ENCODE data around the gene LDLRAD3.

LDLRAD3 gene

GRCh38 chr11:36148701-36149100, 204.8 kb downstream of the LDLRAD3 start:
- DNase-seq = no peak

DNA sequence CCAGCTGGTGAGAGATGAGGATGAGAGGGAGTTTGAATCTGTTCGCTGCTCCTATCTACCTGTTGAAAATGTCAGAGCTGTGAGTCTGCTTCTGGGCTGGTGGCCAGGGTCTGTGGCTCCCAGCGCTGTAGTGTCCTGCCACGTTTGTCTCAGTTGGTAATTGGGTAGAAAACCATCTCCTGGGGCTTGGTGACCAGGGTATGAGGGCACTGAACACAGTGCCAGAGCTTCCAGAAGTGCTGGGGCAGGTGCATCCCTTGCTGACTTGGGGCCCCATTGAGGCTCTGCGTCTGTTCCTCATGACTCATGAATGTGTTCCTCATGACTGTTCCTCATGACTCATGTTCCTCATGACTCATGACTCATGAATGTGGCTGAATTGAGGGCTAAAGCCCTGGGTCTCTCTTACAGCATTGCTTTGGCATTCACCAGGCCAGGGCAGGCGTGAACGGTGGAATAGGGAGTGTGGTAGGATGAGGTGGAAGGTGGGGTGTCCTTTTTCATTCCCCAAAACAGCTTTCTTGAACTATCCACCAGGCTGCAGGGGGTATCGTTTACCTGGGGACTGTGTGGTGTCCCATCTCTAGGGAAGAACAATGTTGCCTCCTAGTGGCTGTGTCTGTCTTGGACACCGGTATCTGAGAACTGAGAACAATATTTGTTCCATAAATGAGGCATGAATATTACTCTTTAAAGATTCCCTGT, 205.8 kb downstream of the LDLRAD3 start:
- peak; percentile 96 for DNase-seq

DNA sequence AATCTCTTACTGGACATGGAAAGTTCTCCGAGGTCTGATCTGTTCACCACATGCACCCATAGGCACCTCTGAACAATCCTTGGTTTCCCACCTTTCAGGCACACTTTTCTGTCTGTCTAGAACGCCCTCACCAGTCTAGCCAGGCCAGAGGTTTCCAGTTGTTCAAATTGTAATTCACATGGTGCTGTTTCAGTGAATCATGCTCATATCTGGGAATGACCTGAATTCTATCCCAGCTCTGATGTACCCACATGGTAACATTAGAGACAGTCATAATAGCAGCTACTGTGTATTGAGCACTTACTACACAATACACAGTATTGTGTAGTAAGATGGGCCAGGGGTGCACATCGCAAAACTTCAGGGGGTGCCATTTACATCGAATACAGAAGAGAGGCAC, 207.1 kb downstream of the LDLRAD3 start:
- DNase-seq = no peak

DNA sequence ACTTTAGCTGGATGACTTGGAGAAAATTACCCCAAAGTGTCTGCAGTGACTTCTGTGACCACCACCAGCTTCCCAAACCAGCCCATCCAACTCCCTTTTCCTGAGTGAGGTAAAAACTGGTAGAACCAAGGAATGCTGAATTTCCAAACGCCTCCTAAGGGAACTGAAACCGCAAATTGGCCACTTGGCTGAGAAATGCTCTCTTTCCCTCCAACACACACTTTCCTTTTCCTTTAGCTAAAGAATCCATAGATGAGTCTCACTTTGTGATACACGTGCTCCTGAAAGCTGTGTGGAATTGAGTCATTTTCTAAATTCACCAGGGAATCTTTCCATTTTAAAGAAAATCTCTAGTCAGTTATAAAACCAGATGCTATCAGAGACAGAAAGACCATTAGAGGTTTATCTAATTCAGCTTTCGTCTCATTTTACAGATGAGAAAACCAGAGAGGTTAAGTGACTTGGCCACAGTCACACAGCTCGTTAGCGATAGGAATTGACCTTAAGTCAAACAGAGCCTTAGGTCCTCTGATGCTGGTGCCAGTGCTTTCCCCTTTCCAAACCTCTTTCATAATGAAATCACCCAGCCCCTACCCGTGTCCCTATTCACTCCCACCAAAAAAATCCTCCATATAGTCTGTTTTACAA, 208.2 kb downstream of the LDLRAD3 start:
- peak; percentile 60 for DNase-seq

GRCh38 chr11:36153551-36153950, 209.7 kb downstream of the LDLRAD3 start:
- DNase-seq = no peak

- DNase-seq = no peak
Measured at GRCh38 chr11:36155124-36155561, 211.3 kb downstream of the LDLRAD3 start.

GRCh38 chr11:36155770-36156160, 211.9 kb downstream of the LDLRAD3 start:
- no peak for DNase-seq

DNA sequence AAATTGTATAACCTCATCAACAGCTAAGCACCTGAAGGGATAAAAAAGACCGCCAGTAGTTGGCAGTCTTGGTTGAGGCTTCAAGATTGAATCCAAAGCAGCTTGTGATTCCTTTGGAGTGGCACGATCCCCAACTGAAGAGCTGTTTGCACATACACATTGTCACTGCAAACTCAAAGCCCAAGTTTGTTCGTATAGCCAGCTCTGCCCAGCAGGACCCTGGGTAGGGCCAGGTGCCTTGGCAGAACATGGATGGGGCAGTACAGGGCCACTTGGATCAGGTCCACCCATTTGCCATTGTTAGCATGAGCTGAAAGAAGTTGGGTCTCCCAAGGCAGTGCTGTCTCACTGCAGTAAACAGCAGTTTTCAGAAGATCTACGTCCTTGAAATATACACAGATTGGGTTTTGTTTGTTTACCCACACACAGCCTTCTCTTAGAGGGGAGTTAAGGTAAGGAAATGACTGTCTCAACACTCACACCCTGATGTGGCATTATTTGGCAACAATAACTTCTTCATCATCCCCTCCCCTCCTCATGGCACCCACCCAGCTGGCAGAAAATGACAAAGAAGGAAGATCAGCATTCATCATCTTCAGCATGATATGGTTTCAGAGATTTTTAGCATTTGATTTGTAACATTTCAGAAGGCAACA, 212.4 kb downstream of the LDLRAD3 start:
- no peak for DNase-seq

DNA sequence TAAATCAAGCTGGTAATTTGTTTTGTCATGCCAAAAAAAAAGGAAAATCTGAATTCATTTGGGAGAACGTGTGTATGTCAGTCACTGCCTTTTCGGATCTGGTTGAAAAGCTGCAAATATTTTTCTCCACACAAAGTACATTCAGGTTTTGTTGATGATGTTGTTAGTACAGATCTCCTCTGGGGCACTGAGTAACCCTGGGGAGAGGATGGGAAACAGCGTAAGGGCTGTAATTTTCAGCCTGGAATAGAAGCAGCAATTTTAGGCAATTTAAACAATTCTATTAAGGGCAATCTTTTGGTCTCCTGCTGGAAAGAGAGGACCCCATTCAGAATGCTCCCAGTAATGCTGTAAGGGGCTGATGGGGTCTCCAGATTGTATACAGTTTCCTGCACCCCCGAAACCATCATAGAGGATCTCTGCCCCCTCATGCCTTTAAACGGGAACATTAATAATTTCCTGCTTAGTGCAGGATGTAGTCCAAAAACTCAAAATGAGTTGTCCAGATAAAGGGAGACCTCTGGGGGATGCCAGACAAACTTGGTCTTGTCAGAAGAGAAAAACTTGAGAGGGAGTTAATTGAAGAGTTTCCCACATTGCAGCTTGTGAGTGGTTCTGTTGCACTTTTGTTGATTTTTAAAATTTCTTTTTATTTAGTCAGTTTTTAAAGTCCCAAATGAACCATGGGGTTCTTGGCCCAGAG, 213.1 kb downstream of the LDLRAD3 start:
- DNase-seq = no peak

DNA sequence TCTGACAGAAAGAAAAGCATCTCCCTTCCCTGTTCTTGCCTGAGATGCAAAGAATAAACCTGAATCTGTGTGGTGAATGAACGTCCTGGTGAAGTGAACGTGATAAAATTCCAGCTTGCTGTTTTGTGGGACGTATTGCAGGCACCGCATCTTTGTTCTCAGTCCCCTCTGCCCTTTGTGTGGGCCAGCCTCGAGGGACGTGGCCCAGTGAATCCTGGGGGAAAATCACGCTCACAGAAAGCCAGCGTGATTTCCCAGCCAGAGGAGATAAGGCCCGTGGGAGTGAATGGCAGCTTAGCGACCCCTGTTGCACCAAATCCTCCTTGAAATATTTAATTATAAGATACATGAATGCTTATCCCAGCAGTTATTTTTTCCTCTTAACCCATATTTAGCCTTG, 216.2 kb downstream of the LDLRAD3 start:
- no peak for DNase-seq

- DNase-seq = no peak
Measured at GRCh38 chr11:36161572-36161971, 217.7 kb downstream of the LDLRAD3 start.

- no peak for DNase-seq
Measured at GRCh38 chr11:36162006-36162882, 218.4 kb downstream of the LDLRAD3 start.

DNA sequence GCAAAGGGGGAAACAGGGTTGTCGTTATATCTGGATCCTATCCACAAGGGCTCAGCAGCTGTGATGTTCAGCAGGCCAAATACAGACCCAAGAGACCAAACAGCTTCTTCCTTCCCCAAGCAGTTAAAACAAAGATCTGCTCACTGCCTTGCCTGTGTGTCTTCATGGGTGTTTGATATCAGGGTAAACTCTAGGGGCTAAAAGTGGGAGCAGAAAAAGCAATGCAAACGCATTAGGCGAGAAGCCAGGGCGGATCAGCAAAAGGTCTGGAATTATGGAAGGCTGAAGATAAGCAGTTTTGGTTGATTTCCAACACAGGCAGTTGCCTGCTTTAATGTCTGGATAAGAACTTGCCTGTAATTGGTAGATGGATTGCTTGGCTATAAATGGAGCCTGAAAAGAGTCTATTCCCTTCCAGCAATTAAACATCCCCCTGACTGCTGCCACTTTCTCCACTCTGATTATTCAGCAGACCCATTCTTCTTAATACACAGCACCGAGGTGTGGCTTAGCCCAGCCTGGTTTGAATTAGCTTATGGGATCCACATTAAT, 219.1 kb downstream of the LDLRAD3 start:
- no peak for DNase-seq

DNA sequence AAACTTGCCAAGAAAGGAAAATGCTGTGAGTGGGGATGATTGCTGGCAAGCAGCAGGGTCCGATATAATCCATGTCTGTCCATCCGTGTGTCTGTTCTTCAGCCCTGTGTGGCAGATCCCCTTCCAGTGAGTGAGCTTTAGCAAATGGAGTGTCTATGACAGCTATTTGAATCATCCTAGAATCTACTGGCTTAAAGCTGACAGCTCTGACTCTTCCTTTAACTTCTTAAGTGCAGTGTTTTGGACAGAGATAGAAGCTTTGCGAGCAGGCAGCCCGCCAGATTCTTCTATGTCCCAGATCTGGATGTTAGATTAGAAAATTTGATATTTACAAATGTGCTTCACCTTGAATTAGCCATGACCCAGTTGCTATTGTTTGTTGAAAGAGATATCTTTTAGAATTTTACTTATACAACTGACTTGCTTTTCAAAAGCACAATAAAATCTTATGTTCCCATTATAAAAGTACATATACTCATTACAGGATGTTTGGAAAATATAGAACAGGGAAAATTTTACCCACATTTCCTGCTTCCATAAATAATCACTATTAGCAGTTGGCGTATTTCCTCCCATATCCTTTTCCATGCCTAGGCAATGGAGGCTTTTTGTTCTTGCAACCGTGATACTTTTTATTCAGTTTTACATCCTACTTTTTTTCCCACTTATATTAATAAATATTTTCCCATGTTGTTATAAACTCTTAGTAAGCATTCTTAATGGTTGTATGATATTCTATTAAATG, 220.8 kb downstream of the LDLRAD3 start:
- DNase-seq = no peak

GRCh38 chr11:36165621-36166397, 221.9 kb downstream of the LDLRAD3 start:
- no peak for DNase-seq

GRCh38 chr11:36167073-36167472, 223.2 kb downstream of the LDLRAD3 start:
- no peak for DNase-seq

DNA sequence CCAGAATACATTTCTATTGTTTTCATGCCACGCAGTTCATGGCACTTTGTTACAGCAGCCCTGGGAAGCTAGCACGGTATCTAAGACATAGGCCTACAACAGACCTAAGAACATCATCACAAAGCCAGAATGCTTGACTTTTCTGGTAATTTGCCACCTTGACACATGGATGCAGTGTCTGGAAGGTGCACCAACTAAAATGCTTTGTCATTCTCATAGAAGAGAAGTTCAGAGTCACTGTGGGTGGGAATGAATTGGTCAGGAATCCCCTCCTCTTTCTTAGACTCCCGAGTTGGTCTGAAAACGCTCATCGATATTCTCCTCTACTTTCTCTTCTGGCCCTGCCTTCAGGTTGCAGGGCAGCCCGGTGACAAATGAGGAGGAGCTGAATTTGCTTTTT, 223.9 kb downstream of the LDLRAD3 start:
- no peak for DNase-seq

GRCh38 chr11:36177836-36178235, 234.0 kb downstream of the LDLRAD3 start:
- DNase-seq = peak; percentile 19

DNA sequence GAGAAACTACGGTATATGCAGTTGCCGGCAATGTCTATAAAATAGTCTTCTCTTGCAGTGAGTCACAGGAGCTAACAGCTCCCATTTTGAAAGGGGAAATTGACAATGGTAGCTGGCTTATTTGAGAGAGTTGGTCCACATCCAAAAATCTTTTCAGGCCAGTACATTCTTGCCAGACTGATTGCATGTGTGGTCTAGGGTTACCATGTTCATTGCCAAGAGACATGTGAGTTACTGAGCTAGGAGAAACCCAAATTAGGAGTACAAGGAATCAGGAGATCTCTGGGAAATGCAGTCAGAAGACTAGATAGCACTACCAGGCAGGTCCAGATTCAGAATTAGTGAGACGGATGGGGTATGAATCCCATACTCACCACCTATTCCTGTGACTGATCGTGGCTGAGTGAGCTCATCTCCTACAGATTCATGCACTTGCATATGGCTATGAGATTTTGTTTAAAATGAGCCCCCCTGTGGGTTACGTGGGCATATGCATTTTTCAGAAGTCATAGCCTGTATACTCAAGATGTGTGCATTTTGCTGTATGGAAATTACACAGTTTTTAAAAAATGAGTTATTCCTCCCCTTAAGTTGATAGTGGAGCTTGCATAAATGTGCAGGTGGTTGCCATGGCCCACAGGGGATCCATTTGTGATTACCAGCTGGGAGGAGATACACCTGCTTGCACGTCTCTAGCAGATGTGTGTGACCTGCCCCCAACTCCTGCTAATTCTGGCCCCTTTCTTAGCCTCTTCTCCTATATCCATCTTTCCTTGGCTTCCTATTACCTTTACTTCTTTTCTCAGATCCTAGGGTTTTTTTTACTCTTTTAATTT, 242.7 kb downstream of the LDLRAD3 start:
- DNase-seq = no peak

GRCh38 chr11:36187622-36188021, 243.8 kb downstream of the LDLRAD3 start:
- DNase-seq = no peak
